Measurements from ENCODE around the gene GLT8D2.

GLT8D2 gene

DNA sequence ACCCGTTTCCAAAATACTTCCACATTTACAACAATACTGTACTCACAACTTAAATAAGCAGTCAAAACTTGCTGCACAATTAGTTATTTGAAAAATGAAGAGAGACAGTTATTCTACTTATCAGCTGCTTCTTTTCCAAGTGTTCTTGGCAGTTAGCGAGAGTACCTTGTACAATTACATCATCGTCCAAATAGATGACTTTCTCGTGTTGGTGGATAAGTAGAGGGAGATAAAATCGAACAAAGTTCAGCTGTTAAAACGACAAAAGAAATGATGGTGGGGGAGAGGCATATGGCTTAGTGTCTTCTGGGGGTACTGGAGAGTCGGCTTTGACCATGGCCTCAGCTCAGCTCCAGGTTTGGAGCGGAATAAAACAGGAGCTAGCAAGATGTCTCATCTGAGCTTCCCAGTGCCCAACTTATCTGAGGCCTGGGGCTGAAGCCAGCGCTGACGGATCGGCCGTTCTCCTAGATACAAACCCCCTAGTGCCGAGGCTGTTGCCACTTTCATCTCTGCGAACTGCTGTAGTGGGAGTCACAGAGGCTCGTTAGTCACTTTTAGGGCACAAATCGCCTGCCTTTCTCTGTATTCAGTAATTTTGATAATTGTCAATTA lies 52.6 kb downstream of the GLT8D2 start:
- DNase-seq = no peak

DNA sequence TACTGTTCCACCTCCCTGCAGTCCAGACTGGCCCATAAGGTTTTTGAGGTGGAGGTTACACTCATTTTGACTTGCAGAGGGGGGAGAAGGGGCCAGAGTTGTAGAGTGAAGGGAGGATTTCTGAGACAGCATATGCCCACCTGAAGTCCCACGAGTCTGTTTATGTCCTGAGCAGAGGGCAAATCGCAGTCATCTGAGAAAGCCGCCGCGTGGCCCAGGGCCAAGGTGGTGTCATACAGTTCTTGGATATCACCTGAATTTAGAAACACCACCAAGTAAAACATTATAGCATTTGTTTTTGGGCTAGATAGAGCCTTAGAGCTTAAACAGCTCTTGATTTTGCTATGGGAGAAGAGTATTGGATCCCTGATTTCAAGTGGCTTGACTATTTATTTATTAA lies 53.4 kb downstream of the GLT8D2 start:
- no peak for DNase-seq

DNA sequence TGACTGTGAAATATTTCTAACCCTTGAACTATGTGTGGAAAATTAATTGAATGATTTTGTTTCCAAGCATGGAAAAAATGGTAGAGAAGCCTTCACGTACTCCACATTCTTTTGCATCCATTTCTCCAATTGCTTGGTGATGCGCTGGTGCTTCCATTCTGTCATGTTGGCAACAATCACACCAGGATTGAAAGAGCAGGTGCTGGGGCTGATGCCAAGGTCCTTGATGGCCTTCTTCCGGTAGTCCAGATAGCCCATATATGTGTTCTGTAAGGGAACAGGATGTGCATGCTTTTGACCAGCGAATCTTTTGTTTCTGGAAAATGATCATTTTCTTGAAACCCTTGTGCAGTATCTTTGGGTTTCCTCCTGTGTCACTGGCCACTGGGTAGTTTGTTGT lies 55.8 kb downstream of the GLT8D2 start:
- DNase-seq = no peak

DNA sequence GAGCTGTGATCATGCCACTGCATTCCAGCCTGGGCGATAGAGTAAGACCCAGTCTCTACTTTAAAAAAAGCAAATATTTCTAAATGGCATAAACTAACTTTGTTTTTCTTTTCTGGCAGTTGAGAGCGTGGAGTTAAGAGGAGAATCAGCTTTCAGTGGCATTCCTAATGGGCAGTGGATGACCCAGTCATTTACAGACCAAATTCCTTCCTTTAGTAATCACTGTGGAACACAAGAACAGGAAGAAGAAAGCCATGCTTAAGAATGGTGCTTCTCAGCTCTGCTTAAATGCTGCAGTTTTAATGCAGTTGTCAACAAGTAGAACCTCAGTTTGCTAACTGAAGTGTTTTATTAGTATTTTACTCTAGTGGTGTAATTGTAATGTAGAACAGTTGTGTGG lies 63.2 kb downstream of the GLT8D2 start:
- DNase-seq = no peak

DNA sequence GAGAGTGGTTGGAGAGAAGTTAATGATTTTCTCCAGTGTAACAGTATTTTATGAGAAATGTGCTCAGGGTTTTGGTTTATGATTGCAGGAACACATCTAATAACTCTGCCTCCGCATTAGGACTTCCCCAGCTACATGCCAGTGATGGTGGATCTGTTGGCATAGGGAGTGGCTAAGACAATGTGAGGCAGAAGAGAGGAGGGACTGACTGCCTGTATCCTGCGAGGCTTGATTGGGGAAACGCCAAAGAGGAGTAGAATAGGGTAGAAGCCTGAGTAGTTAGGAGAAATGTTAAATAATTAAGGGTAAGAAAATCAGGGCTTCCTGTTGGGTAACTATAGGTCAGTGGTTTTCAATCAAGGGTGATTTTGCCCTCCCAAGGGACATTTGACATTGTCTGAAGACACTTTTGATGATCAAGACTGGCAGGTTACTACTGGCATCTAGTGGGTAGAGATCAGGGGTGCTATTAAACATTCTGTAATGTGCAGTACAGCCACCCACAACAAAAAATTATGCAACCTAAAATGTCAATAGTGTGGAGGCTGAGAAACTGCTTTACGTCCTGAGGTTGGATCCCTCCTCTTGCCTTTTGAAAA lies 71.5 kb downstream of the GLT8D2 start:
- DNase-seq = no peak

DNA sequence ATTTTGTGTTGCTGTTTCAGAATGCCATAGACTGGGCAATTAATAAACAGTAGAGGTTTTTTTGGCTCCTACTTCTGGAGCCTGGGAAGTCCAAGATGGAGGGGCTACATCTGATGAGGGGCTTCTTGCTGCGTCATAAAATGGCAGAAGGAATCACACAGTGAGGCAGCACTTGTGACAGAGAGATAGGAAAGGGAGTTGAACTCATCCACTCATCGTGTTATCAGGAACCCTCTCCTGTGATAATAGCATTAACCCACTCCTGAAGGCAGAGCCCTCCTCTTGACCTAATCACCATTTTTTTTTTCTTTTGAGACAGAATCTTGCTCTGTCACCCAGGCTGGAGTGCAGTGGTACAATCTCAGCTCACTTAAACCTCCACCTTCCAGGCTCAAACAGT lies 74.6 kb downstream of the GLT8D2 start:
- no peak for DNase-seq

DNA sequence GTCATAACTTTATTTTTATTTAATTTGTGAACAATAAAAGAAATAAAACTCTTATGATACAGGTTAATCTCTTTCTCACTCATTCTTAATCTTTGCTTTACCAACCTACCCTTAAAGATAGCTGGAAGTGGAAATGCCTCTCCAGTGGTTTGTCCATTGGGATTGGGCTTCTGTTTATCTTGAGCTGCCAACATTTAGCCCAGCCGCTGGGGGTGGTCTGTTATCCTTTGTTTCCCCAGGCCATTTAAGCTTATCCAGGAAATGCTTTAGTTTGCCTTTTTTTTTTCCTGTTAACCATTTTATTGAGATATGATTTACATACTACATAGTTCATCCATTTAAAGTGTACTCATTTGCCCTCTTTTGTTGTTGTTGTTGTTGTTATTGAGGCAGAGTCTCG lies 76.1 kb downstream of the GLT8D2 start:
- DNase-seq = no peak

DNA sequence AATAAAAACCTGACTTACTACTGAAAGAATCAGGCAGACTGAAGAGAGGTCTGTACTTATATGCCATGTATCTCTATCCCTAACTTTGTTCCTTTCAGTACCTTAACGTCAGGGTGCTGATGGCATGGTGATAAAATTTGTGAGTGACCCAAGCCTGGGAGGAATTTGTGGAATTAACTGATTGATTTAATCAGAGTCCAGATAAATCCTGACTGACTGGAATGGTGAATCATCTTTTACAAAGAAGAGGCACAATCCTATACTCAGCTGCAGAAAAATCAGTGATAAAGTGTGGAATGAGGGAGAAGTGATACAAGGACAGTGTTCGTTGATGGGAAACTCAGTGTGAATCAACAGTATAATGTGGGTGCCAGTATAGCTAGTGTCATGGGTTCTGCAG lies 80.6 kb downstream of the GLT8D2 start:
- no peak for DNase-seq

DNA sequence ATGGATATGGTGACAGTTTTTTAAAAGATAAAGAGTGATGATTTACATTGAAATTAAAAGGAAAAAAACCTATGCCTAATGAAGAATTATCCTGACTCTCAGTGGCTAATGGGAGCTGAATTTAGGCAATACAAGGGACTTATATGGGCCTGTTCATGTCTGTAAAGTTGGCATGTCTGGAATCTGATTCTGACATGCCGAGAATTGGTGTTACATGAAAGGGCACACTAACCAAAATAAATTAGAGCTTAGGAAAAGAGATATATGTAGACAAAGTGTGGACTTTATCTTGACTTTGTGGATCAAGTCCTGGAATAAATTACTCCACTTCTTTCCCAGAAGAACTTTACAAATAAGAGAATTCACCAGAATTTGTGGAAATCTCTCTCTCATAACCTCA lies 83.3 kb downstream of the GLT8D2 start:
- DNase-seq = no peak

DNA sequence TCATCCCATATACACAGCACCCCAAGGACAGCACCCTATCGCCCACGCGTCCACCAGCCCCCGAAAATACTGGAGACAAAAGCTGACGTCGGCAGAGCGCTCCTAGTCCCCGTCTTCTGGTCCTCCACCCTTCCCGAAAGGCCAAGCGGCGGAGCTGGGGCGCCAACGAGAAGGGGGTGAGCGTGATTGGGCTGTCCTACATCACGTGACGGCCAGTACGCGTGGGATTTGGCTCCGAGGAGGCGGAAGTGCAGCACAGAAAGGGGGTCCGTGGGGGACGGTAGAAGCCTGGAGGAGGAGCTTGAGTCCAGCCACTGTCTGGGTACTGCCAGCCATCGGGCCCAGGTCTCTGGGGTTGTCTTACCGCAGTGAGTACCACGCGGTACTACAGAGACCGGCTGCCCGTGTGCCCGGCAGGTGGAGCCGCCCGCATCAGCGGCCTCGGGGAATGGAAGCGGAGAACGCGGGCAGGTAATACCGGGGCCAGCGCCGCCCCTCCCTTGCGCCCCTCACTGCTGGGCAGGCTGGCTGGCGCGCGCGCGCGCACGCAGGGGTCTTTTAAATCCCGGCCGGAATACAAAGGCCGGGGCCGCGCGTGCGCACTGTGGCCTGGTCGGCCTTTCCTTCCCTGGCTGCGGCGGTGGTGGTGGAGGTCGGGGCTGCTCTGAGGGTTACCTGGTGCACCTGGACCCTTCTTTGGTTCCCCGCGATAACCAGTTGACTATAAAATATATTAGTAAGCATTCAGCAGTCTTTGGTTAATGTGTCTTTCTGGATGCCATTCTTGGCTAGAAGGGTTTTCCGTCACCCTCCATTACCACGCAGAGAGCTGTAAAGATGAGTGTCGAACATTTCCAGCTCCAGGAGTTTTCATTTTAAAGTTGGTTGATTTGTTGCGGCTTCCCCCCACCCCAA lies 84.1 kb downstream of the GLT8D2 start, which contains the start of gene TDG:
Gene TDG, plus strand, starts transcription at position 283 of the 915 bp plus-strand sequence. Its CDS starts 166 bp downstream, at position 449.
- DNase-seq = peak; percentile 99

DNA sequence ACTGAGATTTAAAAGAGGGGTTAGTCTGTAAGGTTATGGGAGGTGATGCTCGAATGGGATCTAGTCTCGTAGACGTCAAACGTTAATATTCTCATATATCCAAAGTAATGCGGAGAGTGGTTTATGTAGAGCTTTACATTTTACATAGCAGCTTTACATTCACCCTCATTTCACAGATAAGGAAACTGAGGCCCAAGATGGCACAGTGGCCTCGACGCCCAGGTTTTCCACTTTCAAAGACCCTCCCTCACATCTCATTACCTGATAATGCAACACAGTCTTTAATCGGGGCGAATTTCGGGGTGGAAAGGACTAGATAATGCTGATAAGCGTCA lies 84.8 kb downstream of the GLT8D2 start:
- no peak for DNase-seq

DNA sequence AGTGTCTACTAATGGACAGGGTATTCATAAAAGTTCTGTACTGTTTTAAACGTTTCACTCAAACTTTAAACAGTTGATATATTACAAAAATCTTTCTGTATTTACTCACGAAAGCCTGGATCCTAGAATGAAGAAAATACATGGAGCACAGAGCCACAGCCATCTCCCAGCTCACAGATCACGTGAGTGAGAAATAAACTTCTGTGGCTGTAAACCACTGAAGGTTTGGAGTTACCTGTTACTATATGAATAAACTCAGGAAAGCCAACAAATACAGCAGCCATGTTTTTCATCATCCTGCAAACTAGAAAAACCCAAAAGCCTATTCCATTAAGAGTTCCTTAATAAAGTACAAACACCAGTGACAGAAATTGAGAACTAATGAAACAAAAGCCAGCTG lies 85.2 kb downstream of the GLT8D2 start:
- DNase-seq = no peak

DNA sequence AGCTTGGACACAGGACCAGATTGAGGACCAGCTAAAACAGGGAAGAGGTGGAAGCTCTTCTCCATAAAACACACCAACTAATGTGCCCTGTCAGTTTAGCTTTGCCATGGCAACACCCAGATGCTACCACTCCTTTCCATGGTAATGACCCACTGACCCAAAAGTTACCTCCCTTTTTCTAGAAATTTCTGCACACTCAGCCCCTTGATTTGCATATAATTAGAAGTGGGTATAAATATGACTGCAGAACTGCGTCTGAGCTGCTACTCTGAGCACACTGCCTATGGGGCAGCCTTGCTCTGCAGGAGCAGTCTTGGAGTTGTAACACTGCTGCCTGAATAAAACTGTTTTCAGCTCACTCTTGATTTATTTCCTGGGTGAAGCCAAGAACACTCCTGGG lies 87.5 kb downstream of the GLT8D2 start:
- no peak for DNase-seq

DNA sequence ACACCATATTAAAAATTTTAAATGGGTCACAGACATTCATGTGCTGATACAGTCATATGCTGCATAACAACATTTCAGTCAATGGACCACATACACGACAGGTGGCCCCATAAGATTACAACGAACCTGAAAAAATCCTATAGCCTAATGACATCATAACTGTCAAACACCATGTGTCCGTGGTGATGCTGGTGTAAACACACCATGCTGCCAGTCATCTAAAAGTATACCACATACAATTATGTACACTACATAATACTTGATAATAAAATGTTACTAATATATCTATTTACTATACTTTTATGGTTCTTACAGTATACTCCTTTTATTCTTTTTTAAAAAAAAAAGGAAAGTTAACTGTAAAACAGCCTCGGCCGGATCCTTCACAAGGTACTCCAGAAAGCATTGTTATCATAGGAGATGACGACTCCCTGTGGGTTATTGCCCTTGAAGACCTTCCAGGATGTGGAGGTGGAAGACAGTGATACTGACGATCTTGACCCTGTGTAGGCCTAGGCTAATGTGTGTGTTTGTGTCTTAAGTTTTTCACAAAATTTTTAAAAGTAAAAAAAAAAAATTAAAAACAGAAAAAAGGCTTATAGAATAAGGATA lies 89.3 kb downstream of the GLT8D2 start:
- no peak for DNase-seq

DNA sequence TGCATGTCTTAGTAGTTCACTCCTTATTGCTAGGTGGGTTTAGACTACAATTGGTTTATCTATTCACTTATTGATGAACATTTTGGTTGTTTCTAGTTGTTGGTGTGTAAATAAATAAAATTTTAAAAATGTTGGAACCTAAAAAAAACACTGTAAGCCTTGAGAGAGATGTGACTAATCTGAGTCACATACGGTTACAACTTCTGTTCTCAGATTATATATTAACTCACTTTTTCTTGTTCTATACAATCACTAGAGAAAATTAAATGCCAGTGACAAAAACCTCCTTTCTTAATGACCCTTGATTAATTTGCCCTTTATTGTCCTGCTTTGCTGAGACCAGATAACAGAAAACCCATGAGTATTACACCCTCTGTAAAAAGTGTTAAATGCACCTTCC lies 91.4 kb downstream of the GLT8D2 start:
- no peak for DNase-seq

DNA sequence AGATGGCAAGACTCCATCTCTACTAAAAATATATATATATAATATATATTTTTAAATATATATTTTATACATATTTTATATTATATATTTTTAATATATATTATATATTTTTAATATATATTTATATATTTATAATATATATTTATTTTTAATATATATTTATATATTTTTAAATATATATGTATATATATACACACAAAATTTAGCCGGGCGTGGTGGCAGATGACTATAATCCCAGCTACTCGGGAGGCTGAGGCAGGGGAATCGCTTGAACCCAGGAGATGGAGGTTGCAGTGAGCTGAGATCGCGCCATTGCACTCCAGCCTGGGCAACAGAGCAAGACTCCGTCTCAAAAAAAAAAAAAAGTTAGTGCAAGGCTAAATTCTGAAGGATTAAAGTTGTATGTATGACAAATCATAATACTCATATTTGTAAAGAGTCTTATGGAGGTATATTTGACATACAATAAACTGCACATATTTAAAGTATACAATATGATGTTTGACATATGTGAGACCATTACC lies 92.1 kb downstream of the GLT8D2 start:
- no peak for DNase-seq

DNA sequence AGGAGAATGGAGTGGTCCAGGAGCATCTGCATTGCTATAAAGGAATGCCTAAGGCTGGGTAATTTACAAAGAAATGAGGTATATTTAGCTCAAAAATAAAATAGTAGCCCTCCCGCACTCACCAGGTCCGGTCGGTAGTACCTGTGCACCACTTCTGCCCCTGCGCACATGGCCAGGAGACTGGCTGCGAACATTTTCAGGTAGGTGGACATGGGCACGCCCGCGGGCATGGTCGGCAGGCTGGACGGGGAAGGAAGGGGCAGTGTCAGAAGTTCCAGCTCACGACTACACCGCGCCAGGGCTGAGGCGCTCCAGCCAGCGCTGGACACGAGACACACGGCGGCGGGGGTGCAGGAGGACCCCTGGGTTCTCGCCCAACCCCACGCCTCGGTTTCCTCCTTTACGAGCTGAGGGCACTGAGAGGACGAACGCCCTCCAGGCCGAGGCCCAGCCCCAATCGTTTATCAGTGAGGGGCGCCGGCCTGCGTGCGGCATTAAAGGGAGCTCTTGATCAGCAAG lies 93.4 kb downstream of the GLT8D2 start:
- no peak for DNase-seq

DNA sequence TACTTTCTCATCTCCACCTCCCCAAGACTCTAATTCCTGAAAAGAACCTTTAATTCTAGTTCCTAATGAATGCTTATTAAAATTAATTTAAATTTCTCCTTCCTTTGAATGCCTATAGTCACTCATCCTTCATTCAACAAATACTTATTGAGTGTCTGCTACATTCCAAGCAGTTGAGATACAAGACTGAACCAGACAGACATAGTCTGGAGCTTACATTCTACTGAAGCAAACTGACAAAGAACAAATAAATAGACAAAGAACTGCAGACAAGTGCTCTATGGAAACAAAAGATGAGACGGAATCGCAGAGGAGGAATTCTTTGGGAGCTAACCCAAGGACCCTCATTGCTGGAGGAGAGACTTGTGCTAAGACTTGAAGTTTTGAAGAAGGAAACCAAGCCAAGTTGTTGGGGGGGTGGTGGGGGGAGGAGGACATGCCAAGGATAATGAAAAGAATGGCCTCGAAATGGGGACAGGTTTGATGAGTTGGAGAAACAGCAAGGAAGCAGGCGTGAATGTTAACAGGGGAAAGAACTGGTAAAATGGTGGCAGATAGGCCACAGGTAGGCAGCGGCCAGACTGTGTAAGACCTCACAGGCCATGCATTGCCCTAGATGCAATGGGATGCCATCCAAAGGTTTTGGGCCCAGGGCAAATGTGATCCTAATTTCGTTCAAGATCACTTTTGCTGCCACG lies 94.0 kb downstream of the GLT8D2 start:
- DNase-seq = no peak

DNA sequence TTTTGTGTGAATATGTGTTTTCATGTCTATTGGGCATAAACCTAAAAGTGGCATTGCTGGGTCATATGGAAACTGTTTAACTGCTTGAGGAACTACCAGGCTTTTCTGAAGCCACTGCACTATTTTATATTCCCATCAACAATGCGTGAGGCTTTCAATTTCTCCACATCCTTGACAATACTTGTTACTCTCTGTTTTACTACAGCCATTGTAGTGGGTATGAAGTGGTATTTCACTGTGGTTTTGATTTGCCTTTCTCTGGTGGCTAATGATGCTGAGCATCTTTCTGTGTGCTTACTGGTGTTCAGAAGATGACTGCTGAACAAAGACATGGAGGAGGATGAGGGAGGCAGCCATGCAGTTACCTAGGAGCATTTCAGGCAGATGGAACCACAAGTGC lies 97.5 kb downstream of the GLT8D2 start:
- no peak for DNase-seq

DNA sequence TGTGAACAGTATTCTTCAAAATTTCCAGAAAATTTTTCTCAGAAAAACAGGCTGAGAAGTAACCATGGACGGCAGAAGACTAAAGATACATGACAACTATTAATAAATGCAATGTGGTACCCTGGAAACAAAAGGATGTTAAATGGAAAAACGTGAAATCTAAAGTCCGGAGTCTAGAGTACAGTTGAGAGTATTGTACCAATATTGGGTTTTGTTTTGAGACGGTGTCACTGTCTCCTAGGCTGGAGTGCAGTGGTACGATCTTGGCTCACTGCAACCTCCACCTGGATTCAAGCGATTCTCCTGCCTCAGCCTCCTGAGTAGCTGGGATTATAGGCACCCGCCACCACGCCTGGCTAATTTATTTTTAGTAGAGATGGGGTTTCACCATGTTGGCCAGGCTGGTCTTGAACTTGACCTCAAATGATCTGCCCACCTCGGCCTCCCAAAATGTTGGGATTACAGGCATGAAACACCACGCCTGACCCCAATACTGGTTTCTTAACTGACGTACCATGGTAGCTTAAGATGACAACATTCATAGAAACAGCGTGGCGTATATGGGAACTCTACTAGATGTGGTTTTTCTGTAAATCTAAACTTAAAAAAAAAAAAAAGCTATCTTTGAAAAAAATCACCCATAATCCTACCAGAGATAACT lies 101.1 kb downstream of the GLT8D2 start:
- DNase-seq = no peak

DNA sequence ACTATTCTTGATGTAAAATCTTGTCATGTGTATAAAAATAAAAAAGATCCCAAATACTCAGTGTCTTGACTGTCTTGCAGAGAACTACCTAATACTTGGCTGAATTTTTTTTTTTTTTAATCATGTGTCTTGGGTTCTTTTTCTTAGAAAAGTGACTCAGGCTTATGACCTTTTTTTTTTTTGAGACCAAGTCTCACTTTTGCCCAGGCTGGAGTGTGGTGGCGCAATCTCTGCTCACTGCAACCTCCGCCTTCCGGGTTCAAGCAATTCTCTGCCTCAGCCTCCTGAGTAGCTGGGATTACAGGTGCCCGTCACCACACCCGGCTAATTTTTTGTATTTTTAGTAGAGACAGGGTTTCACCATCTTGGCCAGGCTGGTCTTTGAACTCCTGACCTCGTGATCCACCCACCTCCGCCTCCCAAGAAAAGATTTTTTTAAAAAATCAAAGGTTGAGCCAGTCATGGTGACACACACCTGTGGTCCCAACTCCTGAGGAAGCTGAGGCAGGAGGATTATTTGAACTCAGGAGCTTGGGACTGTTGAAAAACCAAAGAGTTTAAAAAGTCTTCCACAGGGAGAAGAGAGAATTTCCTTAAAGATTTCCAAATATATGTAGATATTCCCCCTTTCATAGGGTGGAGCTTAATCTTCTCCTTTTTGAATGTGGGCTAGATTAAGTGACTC lies 102.0 kb downstream of the GLT8D2 start:
- DNase-seq = no peak

Measured in CD4-positive, alpha-beta T cell treated with Interleukin-4 for 4 hours (primary cell).